ENCODE measurements around the gene ITIH1. TPM values are rescaled to one million over a fixed set of nuclear protein-coding genes. Genes with fewer than 3 reads are reported as not detected.

ITIH1 gene
- polyA plus RNA-seq, 2 of the 4 experiments (the other 2 are of a cell fraction): not detected

GRCh38 chr3:52838561-52839267, 61.3 kb downstream of the ITIH1 start:
- no peak for FAIRE-seq
- CTCF ChIA-PET: interaction anchor here (0.5 to 1.6 kb wide), 6 partner anchors 10 to 214 kb away, joined by 3 to 6 read pairs (median 4); no protein-coding TSS in a partner anchor

More at GRCh38 chr3:52838561-52839267, 61.3 kb downstream of the ITIH1 start:
- Histone ChIP-seq H3K9me3 (no peaks in the 10 kb centered on the region), H3K27ac (no peak overlapping the region), H3K4me3 (no peak overlapping the region), H3K4me2 (no peak overlapping the region), H3K4me1 (no peaks in the 10 kb centered on the region)
- TF ChIP-seq, protein P1, sequence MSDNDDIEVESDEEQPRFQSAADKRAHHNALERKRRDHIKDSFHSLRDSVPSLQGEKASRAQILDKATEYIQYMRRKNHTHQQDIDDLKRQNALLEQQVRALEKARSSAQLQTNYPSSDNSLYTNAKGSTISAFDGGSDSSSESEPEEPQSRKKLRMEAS (IDR thresholded peaks at IDR 0.05): no peak
- TF ChIP-seq ZSCAN20 (CRISPR knock-in tag; IDR thresholded peaks at IDR 0.05) (no peak), REST (IDR thresholded peaks at IDR 0.05) (no peak), FOXS1 (CRISPR knock-in tag; IDR thresholded peaks at IDR 0.05) (no peak), PHF8 (IDR thresholded peaks at IDR 0.05; ENCODE audit: borderline replicate concordance, low read depth) (no peak), ATOH8 (CRISPR knock-in tag; IDR thresholded peaks at IDR 0.05; ENCODE audit: low read depth) (no peak), HOXB13 (CRISPR knock-in tag; IDR thresholded peaks at IDR 0.05; ENCODE audit: low read depth) (no peak), BHLHE40 (IDR thresholded peaks at IDR 0.05; ENCODE audit: low read depth, low read length) (no peak), CTCF (IDR thresholded peaks at IDR 0.05) (no peak), CBX8 (IDR thresholded peaks at IDR 0.05) (no peak), RNF2 (IDR thresholded peaks at IDR 0.05; ENCODE audit: borderline replicate concordance, low read depth) (no peak), ZNF302 (CRISPR knock-in tag; IDR thresholded peaks at IDR 0.05) (no peak), MYC (IDR thresholded peaks at IDR 0.05; ENCODE audit: borderline replicate concordance, low read length) (no peak), EP300 (IDR thresholded peaks at IDR 0.05) (no peak), FOSB (CRISPR knock-in tag; IDR thresholded peaks at IDR 0.05) (no peak), HMGXB4 (CRISPR knock-in tag; IDR thresholded peaks at IDR 0.05; ENCODE audit: borderline replicate concordance) (no peak), NR3C1 (IDR thresholded peaks at IDR 0.05) (no peak), GATA3 (IDR thresholded peaks at IDR 0.05; ENCODE audit: borderline replicate concordance) (no peak)
- TF ChIP-seq, protein P2, sequence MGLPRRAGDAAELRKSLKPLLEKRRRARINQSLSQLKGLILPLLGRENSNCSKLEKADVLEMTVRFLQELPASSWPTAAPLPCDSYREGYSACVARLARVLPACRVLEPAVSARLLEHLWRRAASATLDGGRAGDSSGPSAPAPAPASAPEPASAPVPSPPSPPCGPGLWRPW (IDR thresholded peaks at IDR 0.05): no peak
- TF ChIP-seq, protein P3, sequence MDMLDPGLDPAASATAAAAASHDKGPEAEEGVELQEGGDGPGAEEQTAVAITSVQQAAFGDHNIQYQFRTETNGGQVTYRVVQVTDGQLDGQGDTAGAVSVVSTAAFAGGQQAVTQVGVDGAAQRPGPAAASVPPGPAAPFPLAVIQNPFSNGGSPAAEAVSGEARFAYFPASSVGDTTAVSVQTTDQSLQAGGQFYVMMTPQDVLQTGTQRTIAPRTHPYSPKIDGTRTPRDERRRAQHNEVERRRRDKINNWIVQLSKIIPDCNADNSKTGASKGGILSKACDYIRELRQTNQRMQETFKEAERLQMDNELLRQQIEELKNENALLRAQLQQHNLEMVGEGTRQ (IDR thresholded peaks at IDR 0.05): no peak
- POLR2A ChIA-PET: no interaction called here
- DNase-seq (ENCODE audit: low read depth in 1 of 2, low spot score in 1 of 2) (no peak), ATAC-seq (no peak)
- WGBS (ENCODE audit: missing lambda C conversion rate): 81% methylated on average over 7 of the region's 8 CpGs

Measured in A549 (cell line).